ENCODE measurements around the gene KRTAP6-3. TPM values are rescaled to one million over a fixed set of nuclear protein-coding genes. Genes with fewer than 3 reads are reported as not detected.

The KRTAP6-3 gene
- total and polyA plus RNA-seq, 2 of the 13 experiments (the other 11 are each of a cell fraction or from before 2014, with no cell fraction given), result not detected

DNA sequence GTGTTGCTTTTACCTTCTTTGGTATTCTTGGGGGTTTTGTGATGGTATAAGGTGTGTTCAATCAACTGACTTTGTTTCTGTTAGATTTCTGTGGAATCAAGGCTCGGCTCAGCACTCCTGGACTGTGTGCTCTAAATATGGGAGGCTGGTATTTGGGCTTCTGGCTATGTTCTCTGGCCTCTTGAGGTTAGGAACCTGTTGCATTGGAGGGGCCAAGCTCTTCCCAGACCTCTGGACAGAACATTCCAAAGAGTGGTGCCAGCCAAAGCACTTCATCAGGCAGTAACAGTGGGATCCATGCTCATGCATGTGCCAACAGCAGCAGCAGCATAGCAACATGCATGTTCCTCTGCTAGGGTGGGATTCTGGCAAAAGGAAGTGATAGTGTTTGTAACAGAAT lies 39.5 kb upstream of the KRTAP6-3 start:
- Histone ChIP-seq H3K4me2 (ENCODE audit: low read depth, low read length) (no peak overlapping the region), H3K9ac (ENCODE audit: insufficient read depth, low read depth, low read length) (no peak overlapping the region), H3K9me3 (ENCODE audit: low read length) (peaks cover 90% of the 10 kb centered on the region), H3K27ac (ENCODE audit: extremely low read length, insufficient read depth, low read length) (no peak overlapping the region), H3K4me3 (replicated peaks in 1 of 3; ENCODE audit: insufficient read depth in 1 of 3, low read depth in 2 of 3, low read length in 3 of 3) (no peak overlapping the region), H2AFZ (ENCODE audit: low read length) (no peak overlapping the region), H3K4me1 (ENCODE audit: insufficient read depth, low read length) (no peaks in the 10 kb centered on the region), H4K20me1 (ENCODE audit: insufficient read depth, low read length) (no peaks in the 10 kb centered on the region), H3K79me2 (ENCODE audit: insufficient read depth, low read length) (no peaks in the 10 kb centered on the region), H3K27me3 (ENCODE audit: control insufficient read depth in 1 of 2, insufficient read depth in 2 of 2, low read length in 2 of 2) (no peaks in the 10 kb centered on the region), H3K36me3 (replicated peaks in 1 of 2; ENCODE audit: control insufficient read depth in 1 of 2, insufficient read depth in 2 of 2, low read length in 2 of 2) (no peaks in the 10 kb centered on the region)
- no peak for TF ChIP-seq ZSCAN9 (CRISPR knock-in tag; IDR thresholded peaks at IDR 0.05; ENCODE audit: borderline replicate concordance)
- TF ChIP-seq ZNF30 (CRISPR knock-in tag; IDR thresholded peaks at IDR 0.05), result no peak
- TF ChIP-seq, protein P1, sequence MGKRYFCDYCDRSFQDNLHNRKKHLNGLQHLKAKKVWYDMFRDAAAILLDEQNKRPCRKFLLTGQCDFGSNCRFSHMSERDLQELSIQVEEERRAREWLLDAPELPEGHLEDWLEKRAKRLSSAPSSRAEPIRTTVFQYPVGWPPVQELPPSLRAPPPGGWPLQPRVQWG (CRISPR knock-in tag; IDR thresholded peaks at IDR 0.05; ENCODE audit: borderline replicate concordance, low read depth), result no peak
- no peak for TF ChIP-seq MBNL3 (CRISPR knock-in tag; conservative IDR thresholded peaks at IDR 0.05)
- TF ChIP-seq, protein P2, sequence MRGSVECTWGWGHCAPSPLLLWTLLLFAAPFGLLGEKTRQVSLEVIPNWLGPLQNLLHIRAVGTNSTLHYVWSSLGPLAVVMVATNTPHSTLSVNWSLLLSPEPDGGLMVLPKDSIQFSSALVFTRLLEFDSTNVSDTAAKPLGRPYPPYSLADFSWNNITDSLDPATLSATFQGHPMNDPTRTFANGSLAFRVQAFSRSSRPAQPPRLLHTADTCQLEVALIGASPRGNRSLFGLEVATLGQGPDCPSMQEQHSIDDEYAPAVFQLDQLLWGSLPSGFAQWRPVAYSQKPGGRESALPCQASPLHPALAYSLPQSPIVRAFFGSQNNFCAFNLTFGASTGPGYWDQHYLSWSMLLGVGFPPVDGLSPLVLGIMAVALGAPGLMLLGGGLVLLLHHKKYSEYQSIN (CRISPR knock-in tag; IDR thresholded peaks at IDR 0.05; ENCODE audit: borderline replicate concordance), result no peak
- no peak for TF ChIP-seq ZNF615 (CRISPR knock-in tag; IDR thresholded peaks at IDR 0.05; ENCODE audit: borderline replicate concordance)
- TF ChIP-seq ZNF20 (CRISPR knock-in tag; IDR thresholded peaks at IDR 0.05), result no peak
- no peak for TF ChIP-seq RFX3 (CRISPR knock-in tag; IDR thresholded peaks at IDR 0.05)
- no peak for TF ChIP-seq THYN1 (CRISPR knock-in tag; IDR thresholded peaks at IDR 0.05; ENCODE audit: borderline replicate concordance, low read depth)
- no peak for TF ChIP-seq ZNF446 (CRISPR knock-in tag; IDR thresholded peaks at IDR 0.05)
- no peak for TF ChIP-seq TCF7 (IDR thresholded peaks at IDR 0.05; ENCODE audit: low read depth)
- FAIRE-seq (no peak), ATAC-seq (no peak), DNase-seq (ENCODE audit: low spot score) (no peak)
- ChIA-PET POLR2A (no interaction called here), CTCF (ENCODE audit: low intra/inter-chr PET ratio, low total read pairs) (no interaction called here)
- intact Hi-C loops (cut with micrococcal nuclease; ENCODE audit: unreplicated experiment), result no loop called here
- BruUV-seq (replicated peaks), result no TSS peak
- WGBS (ENCODE audit: low lambda C conversion rate), result 0% methylated on average over 1 of the region's 1 CpG
- in situ Hi-C loops (cut with HindIII; ENCODE audit: extremely low pct_ligation_motif_present, low pct_unique_long_range_greater_than_20kb), result no loop called here
